ELF-1 (cell line): ENCODE data around the gene NPFF.
"Not testable (repeated sequence)": the region's sequence is repeated elsewhere in the genome, so short reads cannot be mapped to it uniquely, and the experiment has no call there.

Source experiments
- DNase-seq: peaks from one replicate; pipeline ENCODE4 v3.0.0-alpha.2; 2016; ENCODE audit warnings: low read depth, low spot score

Gene NPFF

GRCh38 chr12:53496752-53497032 lies 10.6 kb downstream of the NPFF start:
- DNase-seq: no peak

- peak; percentile 70 for DNase-seq
Measured at GRCh38 chr12:53495903-53496751, 11.2 kb downstream of the NPFF start.

- peak; percentile 69 for DNase-seq
Measured at GRCh38 chr12:53493610-53494391, 13.5 kb downstream of the NPFF start.

- peak; percentile 98 for DNase-seq
Measured at GRCh38 chr12:53492830-53493609, 14.3 kb downstream of the NPFF start.

GRCh38 chr12:53492188-53492587 lies 15.1 kb downstream of the NPFF start:
- peak; percentile 67 for DNase-seq

- DNase-seq: peak; percentile 83
Measured at GRCh38 chr12:53489242-53489864, 17.9 kb downstream of the NPFF start.

GRCh38 chr12:53486736-53487487 lies 20.4 kb downstream of the NPFF start:
- DNase-seq: no peak

GRCh38 chr12:53485955-53486735 lies 21.1 kb downstream of the NPFF start:
- DNase-seq: no peak

GRCh38 chr12:53484686-53485575 lies 22.4 kb downstream of the NPFF start:
- no peak for DNase-seq

GRCh38 chr12:53483979-53484377 lies 23.3 kb downstream of the NPFF start:
- DNase-seq: no peak

GRCh38 chr12:53483225-53483978 lies 23.9 kb downstream of the NPFF start:
- DNase-seq: peak; percentile 32

- DNase-seq: no peak
Measured at GRCh38 chr12:53482626-53483168, 24.6 kb downstream of the NPFF start.

- peak; percentile 61 for DNase-seq
Measured at GRCh38 chr12:53481939-53482586, 25.2 kb downstream of the NPFF start.

- DNase-seq: not testable (repeated sequence)
Measured at GRCh38 chr12:53481458-53481857, 25.8 kb downstream of the NPFF start.

- DNase-seq: no peak
Measured at GRCh38 chr12:53480491-53481442, 26.5 kb downstream of the NPFF start.

- no peak for DNase-seq
Measured at GRCh38 chr12:53479331-53479730, 28.0 kb downstream of the NPFF start.
